Esophagus (tissue), 2 donors: Measurements from ENCODE around the gene PDE4D. TPM values are rescaled to one million over a fixed set of nuclear protein-coding genes. Genes with fewer than 3 reads are reported as not detected.
"Not testable (repeated sequence)": the region's sequence is repeated elsewhere in the genome, so short reads cannot be mapped to it uniquely, and the experiment has no call there.

ENCODE experiments used
- H3K27ac ChIP-seq, 2 donors: one replicate each; pipeline ENCODE4 v1.5.1; 2013; ENCODE audit warnings: low read depth in 2 of 2, mild to moderate bottlenecking in 2 of 2, inconsistent platforms in 1 of 2, low read length in 1 of 2, moderate library complexity in 1 of 2
- H3K27me3 ChIP-seq, 2 donors: one replicate each; pipeline ENCODE4 v1.6.1; 2013; ENCODE audit warnings: low read length in 2 of 2, control low read depth in 1 of 2, mild to moderate bottlenecking in 1 of 2; ENCODE audit not compliant: insufficient read depth in 2 of 2, control insufficient read depth in 1 of 2
- H3K36me3 ChIP-seq, 2 donors: one replicate each; pipeline ENCODE4 v1.6.1; 2013; ENCODE audit warnings: low read length in 1 of 2; ENCODE audit not compliant: control insufficient read depth in 2 of 2, insufficient read depth in 2 of 2
- H3K4me1 ChIP-seq, 2 donors: one replicate each; pipeline ENCODE4 v1.6.1; 2013; ENCODE audit warnings: low read length in 1 of 2; ENCODE audit not compliant: control insufficient read depth in 2 of 2, insufficient read depth in 2 of 2
- H3K4me3 ChIP-seq, 2 donors: one replicate each; pipeline ENCODE4 v1.5.1; 2013; ENCODE audit warnings: low read length in 2 of 2, mild to moderate bottlenecking in 2 of 2, low read depth in 1 of 2, moderate library complexity in 1 of 2
- H3K9me3 ChIP-seq, 2 donors: one replicate each; pipeline ENCODE4 v1.6.1; 2013; ENCODE audit warnings: mild to moderate bottlenecking in 2 of 2, low read depth in 1 of 2, low read length in 1 of 2, moderate library complexity in 1 of 2; ENCODE audit not compliant: control insufficient read depth in 2 of 2, insufficient read depth in 1 of 2
- whole genome bisulfite sequencing, 2 donors: extraction: QIAGEN DNeasy Blood & Tissue Kit; methylation state at CpG; one replicate each; pipeline ENCODE4 v1.1.7; 2013; 5-methylcytosine and 5-hydroxymethylcytosine counted together
- polyA plus RNA-seq, 2 donors: library from polyadenylated mRNA; stranded (reverse); fragments of 200-250 nt; gene quantifications; one replicate each; pipeline ENCODE4 v1.2.3, GENCODE V29; 2013
- donor health status: healthy with polysubstance abuse.
- donor health status: Bipolar disorder and iron deficiency.

The PDE4D gene
- polyA plus RNA-seq, 2 donors: 1.5 to 2.5 TPM

DNA sequence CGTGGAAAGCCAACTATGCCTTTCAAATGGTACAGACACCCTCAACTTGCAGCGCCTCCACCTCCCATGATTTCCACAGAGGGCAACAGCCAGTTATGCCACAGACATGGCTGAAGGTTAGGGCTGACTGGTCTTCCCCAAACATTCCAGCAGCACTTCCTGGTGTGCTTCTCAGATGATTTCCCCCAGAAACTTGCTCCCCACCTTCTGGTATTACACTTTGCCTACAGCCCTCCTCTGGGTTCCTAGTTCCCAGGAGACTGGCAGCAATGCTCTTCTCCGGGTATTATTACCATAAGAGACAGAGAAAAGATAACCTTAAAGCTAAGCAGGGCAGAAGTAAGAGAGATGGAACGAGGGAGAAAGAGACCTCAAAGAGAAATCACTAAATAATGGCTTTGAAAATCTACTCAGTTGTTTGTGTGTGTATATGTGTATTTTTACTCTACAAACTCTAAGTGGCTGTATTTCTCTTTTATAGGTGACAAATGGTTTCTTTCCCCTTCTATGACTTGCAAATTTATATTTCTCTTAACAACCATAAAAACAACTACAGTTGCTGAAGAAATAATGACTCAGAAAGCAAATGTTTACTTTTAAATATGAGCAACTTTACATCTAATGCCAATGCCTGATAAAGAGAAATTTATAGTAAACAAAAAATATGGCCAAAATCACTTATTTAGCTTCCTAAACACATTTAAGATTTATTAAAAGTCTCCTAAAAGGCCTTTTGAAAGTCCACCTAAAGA is 133.8 kb downstream of the PDE4D start:
- H3K9me3 ChIP-seq: no peaks in the 10 kb centered on the region
- H3K4me1 ChIP-seq: peaks cover 0 to 2% of the 10 kb centered on the region in 2 donors
- no peaks in the 10 kb centered on the region for H3K27me3 ChIP-seq
- peak overlapping the region; percentile 14 to 67 for H3K27ac ChIP-seq
- no peaks in the 10 kb centered on the region for H3K36me3 ChIP-seq
- 52 to 68% methylated on average over 4 of the region's 4 CpGs for WGBS, 2 donors
- H3K4me3 ChIP-seq: no peak overlapping the region

- Histone ChIP-seq H3K4me1 (peaks cover 0 to 2% of the 10 kb centered on the region in 2 donors), H3K27ac (no peak overlapping the region)
- 52 to 61% methylated on average over 1 of the region's 1 CpG for WGBS, 2 donors
Observed at GRCh38 chr5:59758566-59758965, 135.0 kb downstream of the PDE4D start.

DNA sequence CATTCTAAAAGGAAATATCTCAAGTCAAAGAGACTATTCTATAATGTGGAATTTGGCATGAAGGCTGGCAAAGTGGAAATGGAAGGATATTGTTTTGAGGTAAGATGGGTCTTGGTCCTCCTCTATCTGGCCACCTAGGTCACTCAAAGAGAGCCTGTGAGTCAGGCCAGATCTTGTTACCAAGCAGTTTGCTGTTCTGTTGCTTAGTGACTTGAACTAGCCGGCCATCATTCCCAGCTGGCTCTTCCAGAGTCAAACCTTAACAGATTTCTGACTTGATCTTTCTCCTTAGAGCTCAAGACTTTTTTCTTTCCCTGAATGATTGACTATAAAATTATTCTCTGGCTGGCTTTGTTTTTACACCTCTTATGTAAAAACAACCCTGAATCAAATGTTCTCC is 136.1 kb downstream of the PDE4D start:
- 78 to 87% methylated on average over 1 of the region's 1 CpG for WGBS, 2 donors
- no peak overlapping the region for H3K4me3 ChIP-seq
- peaks cover 0 to 2% of the 10 kb centered on the region in 2 donors for H3K4me1 ChIP-seq

More at GRCh38 chr5:59758566-59758965, 135.0 kb downstream of the PDE4D start:
- Histone ChIP-seq H3K9me3 (no peaks in the 10 kb centered on the region), H3K36me3 (no peaks in the 10 kb centered on the region), H3K27me3 (no peaks in the 10 kb centered on the region), H3K4me3 (no peak overlapping the region)

GRCh38 chr5:59756373-59757035 is 137.0 kb downstream of the PDE4D start:
- no peaks in the 10 kb centered on the region for H3K36me3 ChIP-seq
- H3K9me3 ChIP-seq: no peaks in the 10 kb centered on the region
- WGBS, 2 donors: 95 to 98% methylated on average over 7 of the region's 7 CpGs
- H3K4me3 ChIP-seq: no peak overlapping the region
- H3K27ac ChIP-seq: no peak overlapping the region
- no peaks in the 10 kb centered on the region for H3K27me3 ChIP-seq
- peaks cover 0 to 2% of the 10 kb centered on the region in 2 donors for H3K4me1 ChIP-seq

More for the DNA sequence above, 136.1 kb downstream of the PDE4D start:
- Histone ChIP-seq H3K27ac (no peak overlapping the region), H3K36me3 (no peaks in the 10 kb centered on the region), H3K27me3 (no peaks in the 10 kb centered on the region), H3K9me3 (no peaks in the 10 kb centered on the region)

DNA sequence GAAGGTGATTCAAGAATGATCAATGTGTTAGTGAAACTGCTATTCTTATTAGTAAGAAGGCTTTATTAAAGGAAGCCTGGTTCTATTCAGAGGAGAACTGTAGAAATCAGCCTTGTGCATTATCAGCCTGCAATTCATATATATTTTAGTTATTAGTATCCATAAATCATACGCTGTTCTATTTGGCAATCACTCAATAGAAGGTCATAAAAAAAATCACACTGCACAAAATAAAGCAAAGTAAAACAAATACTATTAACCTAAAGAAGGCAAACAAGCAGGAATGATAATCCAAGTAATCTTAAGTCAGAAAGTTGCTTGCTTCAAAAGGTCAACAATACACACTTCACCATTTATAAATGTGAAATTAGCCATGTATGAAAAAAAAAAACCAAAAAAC is 138.1 kb downstream of the PDE4D start:
- Histone ChIP-seq H3K27me3 (no peaks in the 10 kb centered on the region), H3K4me3 (no peak overlapping the region), H3K36me3 (no peaks in the 10 kb centered on the region), H3K4me1 (peaks cover 0 to 2% of the 10 kb centered on the region in 2 donors), H3K27ac (no peak overlapping the region), H3K9me3 (no peaks in the 10 kb centered on the region)
- WGBS, 2 donors: 78% methylated on average over 1 of the region's 1 CpG

DNA sequence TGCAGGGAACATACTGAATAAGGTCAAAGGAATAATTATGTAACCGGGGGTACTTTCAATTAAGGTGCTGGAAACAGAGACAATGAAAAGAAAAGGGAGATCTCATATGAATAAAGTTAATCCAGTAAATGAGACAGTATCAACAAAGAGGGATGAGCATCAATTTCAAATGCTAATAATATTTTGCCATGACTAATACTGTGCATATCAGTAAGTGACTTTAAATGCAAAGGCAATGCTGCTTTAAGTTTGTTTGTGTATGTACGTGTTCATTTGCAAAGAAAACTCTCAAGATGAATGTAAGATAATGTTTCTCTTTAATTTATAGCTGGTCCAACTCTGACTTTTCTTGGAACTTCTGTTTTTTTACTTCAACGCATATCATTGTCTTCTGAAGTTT is 139.9 kb downstream of the PDE4D start:
- no peak overlapping the region for H3K4me3 ChIP-seq
- H3K4me1 ChIP-seq: no peaks in the 10 kb centered on the region
- WGBS, 2 donors: 86 to 90% methylated on average over 3 of the region's 3 CpGs
- no peak overlapping the region for H3K27ac ChIP-seq
- no peaks in the 10 kb centered on the region for H3K36me3 ChIP-seq
- no peaks in the 10 kb centered on the region for H3K27me3 ChIP-seq
- H3K9me3 ChIP-seq: no peaks in the 10 kb centered on the region

DNA sequence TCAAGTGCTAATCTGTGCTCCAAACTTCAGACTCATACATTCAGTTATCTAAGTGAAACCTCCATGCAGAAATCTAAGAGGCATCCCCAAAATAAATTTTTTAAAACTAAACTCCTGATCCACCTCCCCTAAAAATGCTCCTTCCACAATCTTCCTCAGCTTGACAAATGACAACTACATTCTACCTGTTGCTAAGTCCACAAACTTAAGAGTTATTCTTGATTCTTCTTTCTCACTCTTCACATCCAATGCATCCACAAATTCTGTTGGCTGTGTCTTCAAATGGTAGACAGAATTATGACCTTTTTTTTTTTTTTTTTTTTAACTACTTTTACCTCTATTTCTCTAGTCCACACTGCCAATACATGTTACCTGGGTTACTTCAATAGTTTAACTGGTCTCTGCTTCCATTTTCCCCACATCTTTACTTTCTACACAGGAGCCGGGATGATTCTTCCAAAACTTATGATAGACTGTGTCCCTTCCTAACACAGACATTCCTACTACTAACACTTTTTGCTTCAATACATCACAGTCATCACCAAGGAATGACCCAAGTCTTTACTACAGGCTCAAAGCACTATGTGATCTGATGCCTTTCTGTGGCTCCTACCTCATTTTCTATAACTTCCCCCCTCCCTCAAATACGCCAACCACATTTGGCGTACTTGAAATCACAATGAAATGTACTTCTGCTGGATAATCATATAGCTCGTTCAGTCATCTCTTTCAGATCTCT is 143.6 kb downstream of the PDE4D start:
- no peaks in the 10 kb centered on the region for H3K4me1 ChIP-seq
- H3K27ac ChIP-seq: no peak overlapping the region
- WGBS, 2 donors: 98 to 99% methylated on average over 4 of the region's 4 CpGs
- no peaks in the 10 kb centered on the region for H3K9me3 ChIP-seq
- H3K4me3 ChIP-seq: no peak overlapping the region
- H3K36me3 ChIP-seq: no peaks in the 10 kb centered on the region
- no peaks in the 10 kb centered on the region for H3K27me3 ChIP-seq

GRCh38 chr5:59748036-59748663 is 145.4 kb downstream of the PDE4D start:
- H3K27me3 ChIP-seq, H3K4me3 ChIP-seq, H3K36me3 ChIP-seq, H3K4me1 ChIP-seq, H3K27ac ChIP-seq, H3K9me3 ChIP-seq: not testable (repeated sequence)
- WGBS, 2 donors: 80 to 85% methylated on average over 4 of the region's 4 CpGs

GRCh38 chr5:59746241-59746765 is 147.2 kb downstream of the PDE4D start:
- Histone ChIP-seq H3K4me3 (no peak overlapping the region), H3K36me3 (no peaks in the 10 kb centered on the region), H3K4me1 (no peaks in the 10 kb centered on the region), H3K27me3 (no peaks in the 10 kb centered on the region), H3K9me3 (no peaks in the 10 kb centered on the region), H3K27ac (peak overlapping the region in 1 of 2 donors; percentile 15)
- 56 to 61% methylated on average over 7 of the region's 7 CpGs for WGBS, 2 donors
